Measurements from ENCODE around the gene SPEF2.

DNA sequence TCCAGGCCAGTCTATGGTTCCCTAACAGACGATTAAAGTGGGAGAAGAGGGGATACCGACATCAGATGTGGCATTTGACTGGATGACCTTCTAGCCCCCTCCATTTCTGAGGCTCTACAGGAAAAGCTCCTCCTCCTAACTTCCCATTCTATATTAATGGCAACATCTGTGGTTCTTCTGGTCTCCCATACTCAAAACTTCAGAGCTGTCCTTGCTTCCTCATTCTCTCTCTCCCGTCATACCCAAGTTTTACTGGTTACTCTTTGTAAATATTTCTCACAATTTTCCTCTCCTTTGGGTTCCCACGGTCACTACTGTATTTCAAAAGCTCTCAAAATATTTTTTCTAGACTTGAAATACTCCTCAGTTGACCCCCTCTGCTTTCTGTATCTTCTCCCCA, 203.1 kb downstream of the SPEF2 start:
- TF ChIP-seq EZH2 (IDR thresholded peaks at IDR 0.05; ENCODE audit: low read depth, unreplicated experiment) (no peak), POLR2AphosphoS5 (IDR thresholded peaks at IDR 0.05; ENCODE audit: low read depth) (no peak), CREB1 (CRISPR knock-in tag; IDR thresholded peaks at IDR 0.05; ENCODE audit: low read depth) (no peak)
- TF ChIP-seq, protein P1, sequence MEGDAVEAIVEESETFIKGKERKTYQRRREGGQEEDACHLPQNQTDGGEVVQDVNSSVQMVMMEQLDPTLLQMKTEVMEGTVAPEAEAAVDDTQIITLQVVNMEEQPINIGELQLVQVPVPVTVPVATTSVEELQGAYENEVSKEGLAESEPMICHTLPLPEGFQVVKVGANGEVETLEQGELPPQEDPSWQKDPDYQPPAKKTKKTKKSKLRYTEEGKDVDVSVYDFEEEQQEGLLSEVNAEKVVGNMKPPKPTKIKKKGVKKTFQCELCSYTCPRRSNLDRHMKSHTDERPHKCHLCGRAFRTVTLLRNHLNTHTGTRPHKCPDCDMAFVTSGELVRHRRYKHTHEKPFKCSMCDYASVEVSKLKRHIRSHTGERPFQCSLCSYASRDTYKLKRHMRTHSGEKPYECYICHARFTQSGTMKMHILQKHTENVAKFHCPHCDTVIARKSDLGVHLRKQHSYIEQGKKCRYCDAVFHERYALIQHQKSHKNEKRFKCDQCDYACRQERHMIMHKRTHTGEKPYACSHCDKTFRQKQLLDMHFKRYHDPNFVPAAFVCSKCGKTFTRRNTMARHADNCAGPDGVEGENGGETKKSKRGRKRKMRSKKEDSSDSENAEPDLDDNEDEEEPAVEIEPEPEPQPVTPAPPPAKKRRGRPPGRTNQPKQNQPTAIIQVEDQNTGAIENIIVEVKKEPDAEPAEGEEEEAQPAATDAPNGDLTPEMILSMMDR (conservative IDR thresholded peaks at IDR 0.05; ENCODE audit: low read depth in 2 of 2), result no peak
- TF ChIP-seq, protein P2, sequence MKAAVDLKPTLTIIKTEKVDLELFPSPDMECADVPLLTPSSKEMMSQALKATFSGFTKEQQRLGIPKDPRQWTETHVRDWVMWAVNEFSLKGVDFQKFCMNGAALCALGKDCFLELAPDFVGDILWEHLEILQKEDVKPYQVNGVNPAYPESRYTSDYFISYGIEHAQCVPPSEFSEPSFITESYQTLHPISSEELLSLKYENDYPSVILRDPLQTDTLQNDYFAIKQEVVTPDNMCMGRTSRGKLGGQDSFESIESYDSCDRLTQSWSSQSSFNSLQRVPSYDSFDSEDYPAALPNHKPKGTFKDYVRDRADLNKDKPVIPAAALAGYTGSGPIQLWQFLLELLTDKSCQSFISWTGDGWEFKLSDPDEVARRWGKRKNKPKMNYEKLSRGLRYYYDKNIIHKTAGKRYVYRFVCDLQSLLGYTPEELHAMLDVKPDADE (IDR thresholded peaks at IDR 0.05), result no peak
